Measurements from ENCODE around the gene EML4. TPM values are rescaled to one million over a fixed set of nuclear protein-coding genes. Genes with fewer than 3 reads are reported as not detected.

Gene EML4
- total RNA-seq, 1 donor from 2014 or later = 95.8 TPM

DNA sequence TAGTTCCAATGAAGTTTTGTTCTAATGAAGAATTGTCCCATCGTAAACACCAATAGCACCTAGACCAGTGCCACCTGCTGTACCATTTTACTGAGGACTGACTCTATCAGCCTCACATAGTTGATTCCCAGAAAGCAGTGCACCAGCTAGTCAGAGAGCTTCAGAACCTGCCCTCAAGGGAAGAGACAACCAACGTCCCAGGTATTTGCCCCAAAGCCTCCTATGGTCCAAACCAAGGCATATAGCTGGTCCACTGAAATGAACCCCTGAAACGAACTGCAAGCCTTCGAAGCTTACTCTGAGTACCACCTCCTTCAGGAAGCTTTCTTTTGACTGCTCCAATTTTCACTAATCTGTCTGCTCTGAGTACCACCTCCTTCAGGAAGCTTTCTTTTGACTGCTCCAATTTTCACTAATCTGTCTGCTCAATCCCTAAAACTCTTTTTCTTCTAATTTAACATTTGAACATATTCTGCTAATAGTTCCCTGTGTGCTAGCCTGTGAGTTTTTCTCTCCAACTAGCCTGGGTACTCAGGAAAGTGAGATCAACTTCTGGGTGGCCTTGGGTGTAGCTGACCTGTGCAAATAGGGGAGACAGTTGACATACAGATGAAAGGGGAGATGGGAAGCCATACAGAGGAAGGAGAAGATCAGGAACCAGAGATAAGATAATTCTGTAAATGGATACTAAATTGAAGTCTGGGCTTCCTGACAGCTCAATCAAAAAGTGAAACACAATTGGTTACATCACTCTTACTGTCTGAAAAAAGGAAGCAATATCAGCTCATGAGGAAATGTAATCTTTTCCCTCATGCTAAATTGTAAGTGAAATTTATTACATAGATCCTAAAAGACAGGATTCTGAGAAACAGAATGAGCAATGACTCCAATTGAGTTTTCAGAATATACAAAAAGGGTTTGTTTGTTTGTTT is 33.5 kb upstream of the EML4 start:
- ATAC-seq (ENCODE audit: low read depth) = no peak

GRCh38 chr2:42136782-42137124 is 32.4 kb upstream of the EML4 start:
- TF ChIP-seq, protein P1, sequence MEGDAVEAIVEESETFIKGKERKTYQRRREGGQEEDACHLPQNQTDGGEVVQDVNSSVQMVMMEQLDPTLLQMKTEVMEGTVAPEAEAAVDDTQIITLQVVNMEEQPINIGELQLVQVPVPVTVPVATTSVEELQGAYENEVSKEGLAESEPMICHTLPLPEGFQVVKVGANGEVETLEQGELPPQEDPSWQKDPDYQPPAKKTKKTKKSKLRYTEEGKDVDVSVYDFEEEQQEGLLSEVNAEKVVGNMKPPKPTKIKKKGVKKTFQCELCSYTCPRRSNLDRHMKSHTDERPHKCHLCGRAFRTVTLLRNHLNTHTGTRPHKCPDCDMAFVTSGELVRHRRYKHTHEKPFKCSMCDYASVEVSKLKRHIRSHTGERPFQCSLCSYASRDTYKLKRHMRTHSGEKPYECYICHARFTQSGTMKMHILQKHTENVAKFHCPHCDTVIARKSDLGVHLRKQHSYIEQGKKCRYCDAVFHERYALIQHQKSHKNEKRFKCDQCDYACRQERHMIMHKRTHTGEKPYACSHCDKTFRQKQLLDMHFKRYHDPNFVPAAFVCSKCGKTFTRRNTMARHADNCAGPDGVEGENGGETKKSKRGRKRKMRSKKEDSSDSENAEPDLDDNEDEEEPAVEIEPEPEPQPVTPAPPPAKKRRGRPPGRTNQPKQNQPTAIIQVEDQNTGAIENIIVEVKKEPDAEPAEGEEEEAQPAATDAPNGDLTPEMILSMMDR (IDR thresholded peaks at IDR 0.05) = no peak
- peaks cover 60% of the 10 kb centered on the region for H3K4me1 Mint-ChIP-seq
- DNase-seq (no peak), ATAC-seq (ENCODE audit: low read depth) (no peak)
- intact Hi-C loops (cut with micrococcal nuclease) = loop anchor here (1.0 kb wide), 1 partner anchor 8 kb away; no protein-coding TSS in a partner anchor
- H3K27me3 Mint-ChIP-seq = no peaks in the 10 kb centered on the region
- no peaks in the 10 kb centered on the region for H3K36me3 Mint-ChIP-seq (ENCODE audit: low read depth)
- ChIA-PET CTCF (interaction anchor here (1.1 to 2.3 kb wide), 4 partner anchors 31 to 60 kb away, joined by 3 to 9 read pairs (median 6); no protein-coding TSS in a partner anchor), POLR2A (interaction anchor here (0.7 to 2.4 kb wide), 5 partner anchors 11 to 1459 kb away, joined by 4 to 31 read pairs (median 7); partner anchors contain the start of gene THADA)
- H3K4me3 Mint-ChIP-seq = no peak overlapping the region
- H3K27ac Mint-ChIP-seq = no peak overlapping the region
- no peaks in the 10 kb centered on the region for H3K9me3 Mint-ChIP-seq

More for the DNA sequence above, 33.5 kb upstream of the EML4 start:
- Mint-ChIP-seq H3K36me3 (ENCODE audit: low read depth) (no peaks in the 10 kb centered on the region), H3K27me3 (no peaks in the 10 kb centered on the region), H3K4me3 (peak overlapping the region; percentile 33), H3K27ac (peak overlapping the region; percentile 81), H3K4me1 (peaks cover 56% of the 10 kb centered on the region), H3K9me3 (no peaks in the 10 kb centered on the region)
- TF ChIP-seq, protein P1 (IDR thresholded peaks at IDR 0.05) = no peak
- intact Hi-C loops (cut with micrococcal nuclease) = loop anchor here (1.0 kb wide), 1 partner anchor 7 kb away; no protein-coding TSS in a partner anchor
- CTCF ChIA-PET = interaction anchor here (1.1 to 2.3 kb wide), 6 partner anchors 27 to 61 kb away, joined by 3 to 9 read pairs (median 5); no protein-coding TSS in a partner anchor
- DNase-seq = no peak
- POLR2A ChIA-PET = interaction anchor here (1.1 to 2.4 kb wide), 5 partner anchors 9 to 1460 kb away, joined by 3 to 31 read pairs (median 8); partner anchors contain the start of gene THADA

DNA sequence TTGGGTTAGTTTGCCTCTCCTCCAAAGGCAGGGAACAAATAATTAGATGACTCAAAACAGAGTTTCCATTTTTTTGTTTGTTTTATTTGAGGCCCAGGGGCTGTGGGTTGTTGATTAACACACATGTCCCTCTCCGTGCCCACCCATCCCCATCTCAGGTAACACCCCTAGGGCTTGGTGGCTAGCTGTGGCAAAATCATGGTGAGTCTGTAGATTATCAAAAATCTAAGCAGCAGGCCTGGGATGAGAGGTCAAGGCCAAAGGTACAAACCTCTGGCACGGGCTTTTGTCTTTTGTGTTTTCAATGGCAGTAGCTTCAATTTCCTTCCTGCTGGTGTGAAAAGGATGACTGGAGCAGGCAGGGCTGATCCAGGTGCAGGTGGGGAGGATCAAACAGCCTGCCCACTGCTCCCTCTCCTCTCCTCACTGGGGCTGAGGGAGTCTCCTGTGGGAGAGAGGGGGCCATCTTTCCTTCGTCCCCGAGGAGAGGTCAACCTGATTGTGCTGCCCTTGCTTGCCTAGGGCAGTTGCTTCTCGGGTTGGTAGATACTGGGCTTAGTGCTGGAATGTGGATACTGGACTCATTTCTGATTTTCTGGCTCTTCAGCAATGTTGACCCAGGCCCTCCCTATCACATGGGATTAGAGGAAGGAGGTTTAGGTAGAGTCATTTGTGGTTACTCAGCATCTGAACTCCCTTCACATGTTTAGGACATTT is 31.9 kb upstream of the EML4 start:
- no peak for DNase-seq
- POLR2A ChIA-PET = interaction anchor here (0.7 to 2.4 kb wide), 5 partner anchors 10 to 1459 kb away, joined by 4 to 31 read pairs (median 7); partner anchors contain the start of gene THADA
- H3K4me1 Mint-ChIP-seq = peaks cover 60% of the 10 kb centered on the region
- TF ChIP-seq, protein P1 (IDR thresholded peaks at IDR 0.05) = no peak
- no peaks in the 10 kb centered on the region for H3K9me3 Mint-ChIP-seq
- no peaks in the 10 kb centered on the region for H3K36me3 Mint-ChIP-seq (ENCODE audit: low read depth)
- H3K4me3 Mint-ChIP-seq = no peak overlapping the region
- intact Hi-C loops (cut with micrococcal nuclease) = no loop called here
- CTCF ChIA-PET = interaction anchor here (1.1 to 2.3 kb wide), 2 partner anchors 32 to 59 kb away, joined by 4 to 9 read pairs; no protein-coding TSS in a partner anchor
- peak overlapping the region; percentile 50 for H3K27ac Mint-ChIP-seq
- no peak for ATAC-seq (ENCODE audit: low read depth)
- no peaks in the 10 kb centered on the region for H3K27me3 Mint-ChIP-seq

- POLR2A ChIA-PET = interaction anchor here (0.5 to 1.2 kb wide), 6 partner anchors 9 to 101 kb away, joined by 4 to 10 read pairs (median 5); no protein-coding TSS in a partner anchor
- Mint-ChIP-seq H3K27me3 (no peaks in the 10 kb centered on the region), H3K4me3 (no peak overlapping the region), H3K36me3 (ENCODE audit: low read depth) (peaks cover 2% of the 10 kb centered on the region), H3K27ac (no peak overlapping the region), H3K9me3 (no peaks in the 10 kb centered on the region), H3K4me1 (peaks cover 54% of the 10 kb centered on the region)
- no peak for DNase-seq
- intact Hi-C loops (cut with micrococcal nuclease) = no loop called here
- CTCF ChIA-PET = interaction anchor here (1.4 kb wide), 1 partner anchor 26 kb away, joined by 4 read pairs; no protein-coding TSS in a partner anchor
- no peak for ATAC-seq (ENCODE audit: low read depth)
- TF ChIP-seq, protein P1 (IDR thresholded peaks at IDR 0.05) = no peak
Observed at GRCh38 chr2:42138163-42139015, 30.8 kb upstream of the EML4 start.

Measured in activated B cell treated with CpG ODN at 0.5 μM for 24 hours (primary cell).